Ectodermal cell (in vitro differentiated cells): Measurements from ENCODE around the gene CFAP54.

ENCODE experiments used
- H3K27ac ChIP-seq: 2 replicates; pipeline ENCODE4 v1.7.0; 2013; ENCODE audit warnings: mild to moderate bottlenecking, low read depth, low read length; ENCODE audit not compliant: insufficient read depth, poor library complexity, severe bottlenecking
- H3K27me3 ChIP-seq: 2 replicates; pipeline ENCODE4 v1.7.0; 2013; ENCODE audit warnings: mild to moderate bottlenecking, low read length; ENCODE audit not compliant: insufficient read depth, control insufficient read depth, poor library complexity, severe bottlenecking
- H3K36me3 ChIP-seq: one replicate; pipeline ENCODE4 v1.7.0; 2013; ENCODE audit warnings: low read length; ENCODE audit not compliant: control insufficient read depth, insufficient read depth
- H3K4me1 ChIP-seq: one replicate; pipeline ENCODE4 v1.7.0; 2013; ENCODE audit warnings: low read length; ENCODE audit not compliant: control insufficient read depth, insufficient read depth
- H3K4me3 ChIP-seq: 2 replicates; pipeline ENCODE4 v1.7.0; 2013; ENCODE audit warnings: low read depth, low read length, control low read depth; ENCODE audit not compliant: insufficient read depth
- H3K9me3 ChIP-seq: 2 replicates; pipeline ENCODE4 v1.7.0; 2013; ENCODE audit warnings: mild to moderate bottlenecking, low read length, moderate library complexity; ENCODE audit not compliant: control insufficient read depth
- WGBS, 2 experiments: methylation state at CpG; one replicate each; pipeline ENCODE4 v1.1.7; 2013; ENCODE audit warnings: missing lambda C conversion rate in 2 of 2; 5-methylcytosine and 5-hydroxymethylcytosine counted together

Gene CFAP54

DNA sequence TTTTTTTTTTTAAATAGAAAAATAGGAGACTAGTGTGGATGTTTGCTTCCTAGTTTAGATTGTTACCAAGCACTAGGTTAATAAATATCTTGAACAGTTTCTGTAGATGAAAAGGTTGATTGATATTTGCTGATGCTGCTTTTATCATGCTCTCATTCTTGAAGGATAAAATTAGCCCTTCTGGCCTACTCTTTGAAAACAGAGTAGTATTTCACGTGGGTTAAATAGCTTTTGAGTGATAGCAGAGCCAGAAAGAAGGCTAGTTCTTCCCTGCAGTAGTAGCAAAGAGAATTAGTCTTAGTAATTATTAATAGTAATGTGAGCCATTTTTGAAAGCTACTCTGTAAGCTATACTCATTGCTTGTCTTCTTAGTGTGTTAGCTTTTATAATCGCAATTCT lies 422.9 kb downstream of the CFAP54 start:
- 70 to 84% methylated on average over 1 to 2 of the region's 2 CpGs for WGBS, 2 experiments
- no peaks in the 10 kb centered on the region for H3K27me3 ChIP-seq
- peaks cover 14% of the 10 kb centered on the region for H3K4me1 ChIP-seq
- H3K36me3 ChIP-seq = no peaks in the 10 kb centered on the region
- H3K9me3 ChIP-seq = no peaks in the 10 kb centered on the region
- no peak overlapping the region for H3K27ac ChIP-seq
- no peak overlapping the region for H3K4me3 ChIP-seq

DNA sequence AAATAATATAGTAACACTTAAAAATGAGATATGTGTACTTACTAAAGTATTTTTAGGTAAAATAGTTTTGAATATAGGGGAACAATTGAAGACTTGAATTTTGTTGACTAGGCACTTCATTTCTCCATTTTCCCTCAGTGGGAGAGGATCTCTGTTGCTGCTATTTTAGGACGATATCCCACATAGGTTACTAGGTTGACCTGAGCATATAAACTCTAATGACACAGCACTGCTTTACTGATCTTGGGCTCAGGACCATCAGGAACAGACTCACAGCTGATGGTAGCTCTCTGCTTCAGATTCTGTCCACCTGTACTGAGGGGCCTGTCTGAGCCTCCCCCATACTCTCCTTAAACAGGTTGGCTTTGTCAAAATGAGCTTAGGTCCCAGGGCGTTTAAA lies 423.6 kb downstream of the CFAP54 start:
- WGBS, 2 experiments = 94 to 96% methylated on average over 2 of the region's 2 CpGs
- Histone ChIP-seq H3K27ac (no peak overlapping the region), H3K4me3 (no peak overlapping the region), H3K36me3 (no peaks in the 10 kb centered on the region), H3K4me1 (peaks cover 14% of the 10 kb centered on the region), H3K9me3 (no peaks in the 10 kb centered on the region), H3K27me3 (no peaks in the 10 kb centered on the region)

DNA sequence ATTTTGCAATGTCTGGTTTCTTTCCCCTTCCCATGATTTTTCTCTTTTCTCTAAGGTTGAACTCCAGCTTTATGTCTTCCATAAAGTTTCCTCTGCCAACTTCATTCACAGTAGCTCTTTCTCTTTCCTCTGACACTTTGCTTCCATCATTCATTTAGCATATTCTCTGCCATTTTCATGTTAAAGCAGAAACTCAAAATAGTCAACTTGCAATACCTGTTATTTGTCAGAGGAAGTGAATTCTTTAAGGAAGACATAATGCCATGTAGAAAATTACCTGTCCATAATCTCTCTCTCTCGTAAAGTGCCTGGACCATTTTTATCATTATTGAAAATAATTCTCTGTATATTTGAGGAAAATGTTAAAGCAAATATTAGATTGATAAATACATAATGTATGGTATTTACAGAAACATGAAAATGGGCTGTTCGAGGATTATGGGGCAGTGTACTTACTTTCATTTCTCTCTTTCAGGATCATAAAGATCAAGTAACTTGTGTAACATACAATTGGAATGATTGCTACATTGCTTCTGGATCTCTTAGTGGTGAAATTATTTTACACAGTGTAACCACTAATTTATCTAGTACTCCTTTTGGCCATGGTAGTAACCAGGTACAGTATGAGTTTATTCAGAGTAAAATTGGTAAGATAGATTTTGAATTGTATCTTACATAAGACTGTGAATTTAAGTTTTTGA lies 430.3 kb downstream of the CFAP54 start:
- 100% methylated on average over 1 of the region's 2 CpGs; no CpG with 5 or more reads in 1 of the 2 experiments for WGBS, 2 experiments
- no peak overlapping the region for H3K4me3 ChIP-seq
- no peaks in the 10 kb centered on the region for H3K4me1 ChIP-seq
- H3K27me3 ChIP-seq = no peaks in the 10 kb centered on the region
- no peak overlapping the region for H3K27ac ChIP-seq
- H3K9me3 ChIP-seq = no peaks in the 10 kb centered on the region
- H3K36me3 ChIP-seq = peaks cover 15% of the 10 kb centered on the region
